C4-2B (cell line): Measurements from ENCODE around the gene ZBTB25.
A peak's percentile ranks its signal among the peaks of the same experiment; 100 is the strongest.

Source experiments
- H3K27ac ChIP-seq: fragments of 450-650 bp; 2 replicates; pipeline ENCODE4 v1.5.1; 2017
- ZFX ChIP-seq: fragments of 450-650 bp; IDR thresholded peaks from 2 replicates; pipeline ENCODE4 v1.6.1; 2017
- TF ChIP-seq, protein P1 (sequence below): fragments of 450-650 bp; conservative IDR thresholded peaks from 2 replicates; pipeline ENCODE4 v1.5.1; 2017; ENCODE audit warnings: mild to moderate bottlenecking

ZBTB25 gene, protein sequence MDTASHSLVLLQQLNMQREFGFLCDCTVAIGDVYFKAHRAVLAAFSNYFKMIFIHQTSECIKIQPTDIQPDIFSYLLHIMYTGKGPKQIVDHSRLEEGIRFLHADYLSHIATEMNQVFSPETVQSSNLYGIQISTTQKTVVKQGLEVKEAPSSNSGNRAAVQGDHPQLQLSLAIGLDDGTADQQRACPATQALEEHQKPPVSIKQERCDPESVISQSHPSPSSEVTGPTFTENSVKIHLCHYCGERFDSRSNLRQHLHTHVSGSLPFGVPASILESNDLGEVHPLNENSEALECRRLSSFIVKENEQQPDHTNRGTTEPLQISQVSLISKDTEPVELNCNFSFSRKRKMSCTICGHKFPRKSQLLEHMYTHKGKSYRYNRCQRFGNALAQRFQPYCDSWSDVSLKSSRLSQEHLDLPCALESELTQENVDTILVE

DNA sequence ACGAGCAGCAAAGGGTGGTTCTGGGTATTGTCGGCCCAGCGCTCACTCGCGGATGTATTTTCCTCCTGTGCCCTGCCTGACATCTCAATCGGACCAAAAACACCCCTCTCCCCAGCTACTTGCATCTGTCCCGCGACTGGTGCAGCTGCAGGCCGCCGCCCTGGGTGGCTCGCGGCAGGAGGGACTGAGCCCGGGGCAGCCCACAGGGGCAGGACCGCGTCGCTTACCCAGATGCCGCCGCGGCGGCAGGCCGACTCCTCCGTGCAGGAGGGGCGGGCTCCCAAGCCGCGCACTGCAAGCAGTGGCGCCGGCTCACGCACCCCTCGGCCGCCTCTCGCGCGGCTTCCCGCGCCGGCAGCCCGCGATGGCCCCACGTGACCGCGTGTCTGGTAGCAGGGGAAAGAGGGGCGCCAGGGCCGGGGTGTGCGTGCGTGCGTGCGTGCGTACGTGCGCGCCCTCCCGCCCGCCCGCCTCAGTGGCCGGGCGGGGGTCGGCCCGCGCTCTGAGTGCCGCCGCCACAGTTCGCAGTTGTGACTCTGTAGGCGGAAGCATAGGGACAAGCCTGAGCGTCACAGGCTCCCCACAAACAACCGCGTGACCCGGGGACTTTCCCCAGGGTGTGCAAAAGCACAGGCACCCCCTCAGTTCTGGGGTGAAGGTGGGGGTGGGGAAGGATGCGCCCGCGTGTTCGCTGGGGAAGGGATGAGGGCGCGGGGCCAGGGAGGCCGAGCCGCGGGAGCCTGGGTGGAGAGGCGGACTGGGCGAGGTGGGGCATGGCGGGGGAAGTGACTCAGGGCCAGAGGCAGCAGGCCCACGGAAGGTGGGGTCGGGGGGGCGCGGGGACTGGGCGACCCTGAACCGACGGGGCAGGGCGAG, at the start of gene ZBTB25:
TSS of gene ZBTB25 (minus strand) at position 405 of the 876 bp plus-strand sequence. CDS start 13,305 bp downstream, outside the sequence.
- H3K27ac ChIP-seq, result peak within 1 kb of the TSS; percentile 97
- peak; percentile 61; the same call in 1 of the 2 replicates for TF ChIP-seq ZFX
- TF ChIP-seq, protein P1, sequence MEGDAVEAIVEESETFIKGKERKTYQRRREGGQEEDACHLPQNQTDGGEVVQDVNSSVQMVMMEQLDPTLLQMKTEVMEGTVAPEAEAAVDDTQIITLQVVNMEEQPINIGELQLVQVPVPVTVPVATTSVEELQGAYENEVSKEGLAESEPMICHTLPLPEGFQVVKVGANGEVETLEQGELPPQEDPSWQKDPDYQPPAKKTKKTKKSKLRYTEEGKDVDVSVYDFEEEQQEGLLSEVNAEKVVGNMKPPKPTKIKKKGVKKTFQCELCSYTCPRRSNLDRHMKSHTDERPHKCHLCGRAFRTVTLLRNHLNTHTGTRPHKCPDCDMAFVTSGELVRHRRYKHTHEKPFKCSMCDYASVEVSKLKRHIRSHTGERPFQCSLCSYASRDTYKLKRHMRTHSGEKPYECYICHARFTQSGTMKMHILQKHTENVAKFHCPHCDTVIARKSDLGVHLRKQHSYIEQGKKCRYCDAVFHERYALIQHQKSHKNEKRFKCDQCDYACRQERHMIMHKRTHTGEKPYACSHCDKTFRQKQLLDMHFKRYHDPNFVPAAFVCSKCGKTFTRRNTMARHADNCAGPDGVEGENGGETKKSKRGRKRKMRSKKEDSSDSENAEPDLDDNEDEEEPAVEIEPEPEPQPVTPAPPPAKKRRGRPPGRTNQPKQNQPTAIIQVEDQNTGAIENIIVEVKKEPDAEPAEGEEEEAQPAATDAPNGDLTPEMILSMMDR, result no peak

DNA sequence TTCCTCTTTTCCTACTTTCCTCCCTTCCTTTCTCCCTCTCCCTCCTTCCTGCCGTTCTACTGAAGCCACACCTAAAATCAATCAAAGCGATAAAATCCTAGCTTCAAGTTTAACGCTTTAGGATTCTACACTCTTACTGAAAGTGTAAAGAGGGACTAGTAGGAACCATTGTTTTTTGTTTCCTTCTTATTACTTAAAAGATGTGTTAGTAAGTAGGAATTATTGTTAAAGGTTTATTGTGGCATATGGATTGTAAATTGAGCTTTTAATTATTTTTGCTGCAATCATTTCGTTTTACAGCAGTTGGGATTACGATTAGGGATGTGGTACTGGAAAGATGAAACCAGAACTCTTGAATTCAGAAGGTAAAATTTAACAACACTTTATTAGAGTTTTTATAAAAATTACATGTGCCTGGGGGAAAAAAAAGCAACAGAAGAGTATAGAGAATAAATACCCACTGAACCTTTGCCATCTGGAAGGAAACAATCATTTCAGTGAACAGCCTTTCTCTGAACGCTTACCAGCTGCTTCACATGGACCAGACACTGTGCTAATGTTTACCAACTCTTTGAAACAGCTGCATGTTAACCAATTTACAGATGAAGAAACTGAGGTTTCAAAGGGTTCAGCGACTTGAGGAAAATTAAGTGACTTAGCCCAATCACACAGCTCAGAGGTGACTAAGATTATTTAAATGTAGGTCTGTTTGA, 47.1 kb upstream of the ZBTB25 start:
- TF ChIP-seq, protein P1, result no peak
- no peak for TF ChIP-seq ZFX
- no peak overlapping the region for H3K27ac ChIP-seq

DNA sequence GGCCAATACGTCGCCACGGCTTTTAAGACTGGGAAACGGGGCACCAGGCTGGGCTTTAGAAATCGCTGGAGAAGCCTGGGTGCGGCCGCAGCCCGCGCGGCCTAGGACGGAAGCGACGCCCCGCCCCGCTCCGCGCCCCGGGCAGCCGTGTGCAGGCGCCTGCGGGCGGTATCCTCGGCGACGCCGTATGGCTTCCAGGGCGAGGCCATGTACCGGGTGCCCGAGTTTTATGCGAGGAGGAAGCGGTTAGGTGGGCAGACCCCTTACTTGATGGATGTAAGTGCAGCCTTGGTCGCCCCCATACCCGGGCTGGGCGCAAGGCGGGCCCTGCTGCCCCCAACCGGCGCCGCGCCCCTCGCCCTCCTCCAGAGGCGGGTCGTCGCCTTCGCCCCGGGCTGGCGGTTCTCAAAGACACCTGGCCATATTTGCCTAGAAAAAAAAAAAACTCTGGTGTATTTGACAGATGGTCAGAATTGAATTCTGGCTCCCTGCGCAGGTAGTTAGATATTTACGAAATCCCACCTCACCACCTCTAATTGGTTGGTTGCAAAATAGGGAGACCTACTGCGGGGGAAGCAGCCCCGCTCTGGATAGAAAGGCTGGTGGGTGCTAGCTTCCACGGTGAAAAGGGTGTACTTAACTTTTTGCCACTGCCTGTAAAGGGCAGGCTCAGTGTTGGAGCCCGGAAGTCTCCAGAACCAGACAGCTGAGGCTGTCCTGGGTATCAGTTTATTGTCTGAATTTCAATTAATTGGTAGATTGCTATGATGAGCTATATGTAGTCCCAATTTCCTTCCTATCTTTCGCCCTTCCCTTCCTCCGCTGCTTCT, 46.4 kb upstream of the ZBTB25 start, which contains the start of gene PPP1R36:
TSS of gene PPP1R36 (plus strand) at position 171 of the 830 bp plus-strand sequence. CDS start at position 208, 37 bp downstream.
- TF ChIP-seq, protein P1, result no peak
- no peak for TF ChIP-seq ZFX
- H3K27ac ChIP-seq, result no peak within 1 kb of the TSS

DNA sequence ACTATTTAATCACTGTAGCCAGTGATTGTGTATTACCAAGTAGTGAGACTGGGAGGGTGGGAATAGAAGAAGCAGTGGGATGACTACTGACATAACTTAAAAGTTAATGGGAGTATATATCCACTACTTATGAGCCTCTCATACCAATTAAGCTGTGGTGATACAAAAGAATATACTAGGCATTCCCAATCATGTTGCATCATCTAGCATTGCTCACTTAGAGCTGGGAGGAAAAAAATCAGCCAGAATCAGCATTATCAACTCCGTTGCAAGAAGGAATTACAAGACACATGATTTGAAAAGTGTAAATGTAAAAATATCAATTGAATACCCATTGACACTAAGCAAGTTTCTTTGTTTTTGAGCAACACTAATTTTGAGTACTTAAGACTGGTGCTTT, 45.4 kb upstream of the ZBTB25 start:
- H3K27ac ChIP-seq, result no peak overlapping the region
- TF ChIP-seq, protein P1, result no peak
- TF ChIP-seq ZFX, result no peak

DNA sequence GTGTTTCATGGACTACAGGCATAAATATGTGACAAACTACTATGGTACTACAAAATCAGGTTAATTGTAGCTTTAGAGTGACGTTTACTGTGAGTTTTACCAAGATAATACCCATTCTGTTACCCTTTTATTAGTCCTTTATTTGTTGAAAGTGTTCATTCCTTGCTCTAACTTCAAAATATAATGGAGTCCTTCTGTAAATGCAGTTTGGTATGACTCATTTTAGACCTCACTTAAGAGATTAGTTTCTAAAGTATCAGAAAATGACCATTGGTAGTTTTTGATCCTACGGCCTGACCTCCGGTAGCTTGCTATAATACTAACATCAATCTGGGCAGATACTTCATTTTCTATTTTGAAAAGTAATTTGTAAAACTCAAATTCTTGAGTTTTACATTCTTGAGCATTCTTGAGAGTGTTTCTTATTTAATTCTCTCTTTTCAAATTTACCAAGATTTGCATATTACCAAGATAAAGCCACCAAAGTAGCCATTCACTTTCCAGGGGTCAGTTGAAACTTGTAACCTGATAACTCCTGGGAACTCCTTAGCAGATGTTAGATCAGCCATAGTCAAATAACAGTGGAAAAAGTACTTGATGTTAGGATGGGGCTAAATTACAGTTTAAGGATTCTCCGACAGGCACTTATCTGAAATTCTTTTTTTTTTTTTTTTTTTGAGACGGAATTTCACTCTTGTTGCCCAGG, 41.1 kb upstream of the ZBTB25 start:
- H3K27ac ChIP-seq, result no peak overlapping the region

DNA sequence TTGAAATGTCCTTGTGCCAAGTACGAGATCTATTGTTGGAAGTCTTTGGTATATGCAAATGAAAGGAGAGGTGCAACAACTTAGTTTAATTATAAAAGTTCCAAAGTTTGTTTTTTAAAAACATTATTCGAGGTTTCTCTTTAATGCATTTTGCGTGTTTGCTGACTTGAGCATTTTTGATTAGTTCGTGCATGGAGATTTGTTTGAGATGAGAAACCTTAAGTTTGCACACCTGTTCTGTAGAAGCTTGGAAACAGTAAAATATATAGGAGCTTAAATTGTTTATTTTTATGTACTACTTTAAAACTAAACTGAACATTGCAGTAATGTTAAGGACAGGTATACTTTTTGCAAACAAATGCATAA, 39.2 kb upstream of the ZBTB25 start:
- H3K27ac ChIP-seq, result no peak overlapping the region
- TF ChIP-seq, protein P1, result no peak
- no peak for TF ChIP-seq ZFX

More for the DNA sequence above, 41.1 kb upstream of the ZBTB25 start:
- TF ChIP-seq, protein P1, result no peak
